ENCODE results near the gene MST1.

MST1 gene

GRCh38 chr3:49717959-49718857 is 28.9 kb upstream of the MST1 start:
- DNase-seq (ENCODE audit: low read depth, low spot score) = no peak

DNA sequence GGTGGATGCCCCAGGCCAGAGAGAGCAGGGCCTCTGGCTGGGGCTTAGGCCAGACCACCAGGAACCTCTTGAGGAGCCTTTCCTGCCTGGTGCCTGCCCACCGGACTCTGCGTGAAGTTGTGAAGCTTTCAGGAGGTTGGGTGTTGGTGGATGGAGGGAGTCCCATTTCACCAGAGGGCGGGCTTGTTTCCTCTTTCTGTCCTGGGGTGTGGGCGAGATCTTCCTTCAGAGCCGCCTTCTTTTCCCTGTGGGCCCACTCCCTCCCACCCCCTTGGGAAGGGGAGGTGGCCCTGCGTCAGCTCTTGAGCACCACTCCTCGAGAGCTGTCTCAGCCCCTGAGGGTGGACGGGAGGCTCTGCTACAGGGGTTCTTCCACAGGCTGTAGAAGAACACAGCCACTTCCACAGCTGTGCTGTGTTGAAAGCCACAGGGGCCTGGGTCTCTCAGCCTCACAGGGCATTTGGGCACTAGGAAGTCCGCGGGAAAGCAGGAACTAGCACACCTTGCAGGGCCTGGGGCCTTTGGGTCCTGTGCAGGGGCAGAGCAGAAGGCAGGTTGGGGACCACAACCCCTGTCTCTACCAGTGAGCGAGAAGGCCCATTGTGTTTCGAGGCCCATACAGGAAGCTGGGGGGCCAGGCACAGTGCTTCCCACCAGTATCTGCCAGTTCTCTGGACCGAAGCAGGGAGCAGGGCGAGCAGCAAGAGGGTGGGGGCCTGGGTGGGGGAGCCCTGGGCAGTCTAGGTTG is 28.1 kb upstream of the MST1 start:
- no peak for DNase-seq (ENCODE audit: low read depth, low spot score)

DNA sequence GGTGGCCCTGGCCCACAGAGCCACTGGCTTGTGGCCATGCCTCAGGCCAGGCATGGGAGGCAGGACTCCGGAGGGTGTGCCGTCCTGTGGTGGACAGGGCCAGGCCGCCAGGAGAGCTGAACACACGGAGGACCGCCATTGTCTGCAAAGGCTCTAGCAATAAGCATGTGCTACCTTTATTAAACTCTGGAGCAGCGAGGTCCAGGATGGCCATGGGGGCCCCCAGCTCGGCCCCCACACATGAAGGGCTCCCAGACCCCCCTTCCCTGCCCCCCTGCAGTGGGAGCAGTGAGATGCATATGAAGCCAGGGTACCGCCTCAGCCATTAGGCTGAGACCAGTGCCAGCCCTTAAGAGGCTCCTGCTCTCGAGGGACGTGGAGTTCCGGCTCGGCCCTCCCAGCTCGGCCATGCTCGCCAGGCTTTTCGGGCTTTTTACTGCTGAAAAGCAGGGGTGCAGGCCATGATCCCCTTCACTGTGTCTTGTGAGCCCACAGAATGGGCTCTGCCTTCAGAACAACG is 27.5 kb upstream of the MST1 start:
- no peak for DNase-seq (ENCODE audit: low read depth, low spot score)

DNA sequence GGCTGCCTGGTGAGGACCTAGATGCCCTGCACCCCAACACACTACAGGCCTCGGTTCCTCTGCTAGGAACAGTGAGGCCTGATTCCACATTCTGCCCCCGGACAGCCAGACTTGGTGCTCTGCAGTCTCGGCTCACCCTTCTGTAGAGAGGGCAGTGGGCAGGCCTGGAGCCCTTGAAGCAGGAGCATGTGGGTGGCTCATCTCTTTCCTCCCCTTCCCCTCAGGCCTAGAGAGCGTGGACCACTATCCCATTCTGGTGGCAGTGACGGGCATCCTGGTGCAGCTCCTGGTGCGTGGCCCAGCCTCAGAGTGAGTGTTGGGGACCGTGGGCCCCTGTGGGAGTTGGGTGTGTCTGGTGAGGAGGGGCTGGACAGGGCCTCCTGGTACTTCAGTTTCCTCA is 26.9 kb upstream of the MST1 start:
- DNase-seq (ENCODE audit: low read depth, low spot score) = no peak

GRCh38 chr3:49715611-49716121 is 26.4 kb upstream of the MST1 start:
- no peak for DNase-seq (ENCODE audit: low read depth, low spot score)

- DNase-seq (ENCODE audit: low read depth, low spot score) = no peak
Measured at GRCh38 chr3:49714728-49715550, 25.7 kb upstream of the MST1 start.

GRCh38 chr3:49713336-49714105 is 24.2 kb upstream of the MST1 start:
- DNase-seq (ENCODE audit: low read depth, low spot score) = no peak

DNA sequence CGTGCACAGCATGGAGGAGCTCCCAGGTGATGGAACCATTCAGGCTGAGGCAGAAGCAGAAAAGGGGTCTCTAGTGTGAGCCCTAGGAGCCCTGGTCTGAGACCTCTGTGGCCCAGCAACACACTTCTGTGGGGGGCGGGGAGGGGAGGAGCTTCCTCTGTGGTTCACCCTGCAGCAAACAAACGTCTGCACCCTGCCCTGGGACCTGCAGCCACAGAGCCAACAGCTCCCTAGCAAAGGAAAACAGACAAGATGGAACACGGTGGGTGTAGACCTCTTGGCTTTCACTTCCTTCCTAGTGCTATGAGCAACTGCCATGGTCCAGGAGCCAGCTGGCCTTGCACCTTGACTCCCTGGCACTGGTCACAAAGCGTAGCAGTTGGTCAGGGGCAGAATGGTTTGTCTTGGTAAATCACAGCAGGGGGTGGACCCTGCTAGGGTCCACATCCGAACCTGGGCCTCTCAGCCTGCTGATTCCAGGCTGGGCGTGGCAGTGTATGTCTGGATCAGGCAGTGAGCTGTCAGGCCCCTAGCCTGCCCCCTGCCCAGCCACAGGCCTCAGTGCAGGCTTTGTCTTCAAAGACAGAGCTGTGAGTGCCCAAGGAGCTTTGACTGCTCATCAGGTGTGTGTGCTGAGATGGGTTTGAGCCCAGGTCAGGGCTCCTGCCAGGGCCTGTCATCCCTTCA is 23.5 kb upstream of the MST1 start:
- no peak for DNase-seq (ENCODE audit: low read depth, low spot score)

DNA sequence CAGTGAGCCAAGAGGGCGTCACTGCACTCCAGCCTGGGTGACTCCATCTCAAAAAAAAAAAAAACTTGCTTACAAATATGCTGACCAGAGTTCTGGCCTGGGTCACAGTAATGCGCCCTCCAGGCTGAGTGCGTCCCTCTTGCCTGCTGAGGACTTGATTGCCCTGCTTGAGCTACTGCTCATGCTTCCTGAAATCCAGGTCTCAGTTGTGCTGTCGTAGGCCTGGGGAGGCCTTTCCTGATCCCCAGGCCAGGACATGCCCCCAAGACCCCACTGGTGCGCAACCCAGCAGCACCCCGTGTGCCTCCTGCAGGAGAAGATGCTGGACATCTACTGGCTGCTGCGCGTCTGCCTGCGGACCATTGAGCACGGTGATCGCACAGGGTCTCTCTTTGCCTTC is 22.9 kb upstream of the MST1 start:
- no peak for DNase-seq (ENCODE audit: low read depth, low spot score)

DNA sequence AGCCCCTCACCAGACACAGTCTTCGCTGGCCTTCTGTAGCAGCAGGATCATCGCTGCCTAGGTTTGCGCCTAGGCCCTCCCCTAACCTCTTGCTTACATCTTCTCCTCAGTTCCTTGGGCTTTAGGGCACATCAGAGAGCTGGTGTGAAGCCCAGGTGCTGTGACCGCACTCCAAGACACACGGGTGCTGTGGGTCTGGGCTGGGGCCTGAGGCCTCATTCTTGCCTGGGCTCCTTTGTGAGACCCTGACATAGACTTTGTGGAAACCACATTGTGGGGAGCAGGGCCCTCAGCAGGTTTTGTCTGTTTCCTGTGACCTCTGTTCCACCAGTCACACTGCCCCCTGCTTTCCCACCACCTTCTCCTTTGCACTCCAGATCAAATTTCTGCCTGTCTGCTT is 22.2 kb upstream of the MST1 start:
- no peak for DNase-seq (ENCODE audit: low read depth, low spot score)

GRCh38 chr3:49709852-49710251 is 20.6 kb upstream of the MST1 start:
- DNase-seq (ENCODE audit: low read depth, low spot score) = no peak

- DNase-seq (ENCODE audit: low read depth, low spot score) = no peak
Measured at GRCh38 chr3:49707113-49707480, 17.8 kb upstream of the MST1 start.

- DNase-seq (ENCODE audit: low read depth, low spot score) = no peak
Measured at GRCh38 chr3:49706456-49707112, 17.3 kb upstream of the MST1 start.

- no peak for DNase-seq (ENCODE audit: low read depth, low spot score)
Measured at GRCh38 chr3:49705390-49705960, 16.2 kb upstream of the MST1 start.

DNA sequence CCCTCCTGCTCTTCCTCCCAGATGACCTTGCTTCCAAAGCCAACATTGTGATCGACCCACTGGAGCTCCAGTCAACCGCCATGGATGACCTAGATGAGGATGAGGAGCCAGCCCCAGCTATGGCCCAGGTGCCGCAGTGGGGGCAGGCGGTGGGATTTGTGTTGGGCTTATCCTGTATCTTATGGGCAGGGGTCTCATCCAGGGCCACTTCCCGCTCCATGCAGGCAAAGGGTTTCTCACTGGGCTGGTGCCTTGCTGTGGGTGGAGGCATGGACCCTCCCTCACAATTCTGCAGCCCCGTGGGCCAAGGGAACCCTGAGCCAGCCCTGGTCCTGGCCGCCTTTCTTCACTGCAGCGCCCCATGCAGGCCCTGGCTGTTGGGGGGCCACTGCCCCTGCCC is 15.4 kb upstream of the MST1 start:
- no peak for DNase-seq (ENCODE audit: low read depth, low spot score)

- no peak for DNase-seq (ENCODE audit: low read depth, low spot score)
Measured at GRCh38 chr3:49703956-49704355, 14.7 kb upstream of the MST1 start.

- peak; percentile 25 for DNase-seq (ENCODE audit: low read depth, low spot score)
Measured at GRCh38 chr3:49703443-49703927, 14.2 kb upstream of the MST1 start.

DNA sequence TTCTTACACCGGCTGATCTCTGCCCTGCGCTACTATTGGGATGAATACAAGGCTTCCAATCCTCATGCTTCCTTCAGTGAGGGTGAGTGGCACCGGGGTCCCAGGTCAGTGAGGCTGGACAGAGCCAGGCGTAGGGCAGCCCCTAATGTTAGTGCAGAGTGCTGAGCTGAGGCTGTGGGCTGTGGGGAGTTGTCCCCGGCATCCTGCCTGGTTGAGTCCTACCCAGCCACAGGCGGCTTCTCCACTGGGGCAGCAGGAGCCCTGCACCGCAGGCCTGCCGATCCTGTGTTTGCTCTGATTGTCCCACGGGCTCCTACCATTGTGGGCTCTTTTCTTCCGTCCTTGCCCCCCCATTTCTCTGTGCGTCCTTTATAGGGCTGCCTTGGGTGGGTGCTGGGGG is 13.4 kb upstream of the MST1 start:
- DNase-seq (ENCODE audit: low read depth, low spot score) = no peak

DNA sequence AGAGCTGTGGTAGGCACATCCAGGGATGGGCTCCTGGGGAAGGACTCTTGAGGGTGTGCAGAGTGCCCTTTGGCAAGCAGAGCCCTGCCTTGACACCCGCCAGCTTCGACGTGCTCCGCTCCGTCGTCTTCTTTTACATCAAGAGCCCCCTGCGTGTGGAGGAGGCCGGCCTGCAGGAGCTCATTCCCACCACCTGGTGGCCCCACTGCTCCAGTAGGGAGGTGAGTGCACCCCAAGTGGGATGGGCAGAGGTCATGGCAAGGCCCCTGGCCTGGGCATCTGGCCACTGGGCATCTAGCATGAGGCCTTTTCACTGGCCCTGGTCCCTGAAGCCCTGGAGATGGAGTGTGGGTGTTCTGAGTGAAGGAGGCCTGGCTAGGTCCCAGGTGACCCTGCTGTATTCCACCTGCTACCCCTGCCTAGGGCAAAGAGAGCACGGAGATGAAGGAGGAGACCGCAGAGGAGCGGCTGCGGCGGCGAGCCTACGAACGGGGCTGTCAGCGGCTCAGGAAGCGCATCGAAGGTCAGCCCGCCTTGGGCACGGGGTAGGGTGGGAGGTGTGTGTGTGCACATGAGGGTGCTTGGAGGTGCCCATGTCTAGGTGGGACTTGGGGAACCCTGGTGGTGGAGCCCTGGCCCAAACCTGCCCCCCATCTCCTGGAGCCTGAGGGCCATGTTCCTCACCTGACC is 12.3 kb upstream of the MST1 start:
- DNase-seq (ENCODE audit: low read depth, low spot score) = no peak

All from activated naive CD8-positive, alpha-beta T cell treated with anti-CD3 and anti-CD28 coated beads, Interleukin-2, amount 50 U/mL, for 16 hours (primary cell).